Neural progenitor cell (in vitro differentiated cells): ENCODE data around the gene KCNT1. TPM values are rescaled to one million over a fixed set of nuclear protein-coding genes. Genes with fewer than 3 reads are reported as not detected.

Experiments
- DNase-seq: peaks from one replicate; pipeline ENCODE4 v3.0.0-alpha.2; 2016; ENCODE audit warnings: low spot score
- H2AFZ ChIP-seq: fragments of 200-600 bp; sonication (generic); replicated peaks from 2 replicates; pipeline ENCODE4 v1.6.1; 2016; ENCODE audit warnings: antibody characterized with exemption
- H3F3A ChIP-seq: fragments of 200-600 bp; sonication (generic); 2 replicates; pipeline ENCODE4 v1.6.1; 2016; ENCODE audit warnings: antibody characterized with exemption, low read depth
- H3K27ac ChIP-seq: fragments of 200-600 bp; sonication (generic); 2 replicates; pipeline ENCODE4 v1.5.1; 2016; ENCODE audit warnings: mild to moderate bottlenecking
- H3K27me3 ChIP-seq: fragments of 200-600 bp; sonication (generic); 2 replicates; pipeline ENCODE4 v1.6.1; 2016; ENCODE audit warnings: mild to moderate bottlenecking, moderate library complexity
- H3K36me3 ChIP-seq: fragments of 200-600 bp; sonication (generic); 2 replicates; pipeline ENCODE4 v1.5.1; 2016
- H3K4me1 ChIP-seq: fragments of 200-600 bp; sonication (generic); 2 replicates; pipeline ENCODE4 v1.6.1; 2016; ENCODE audit warnings: mixed run types
- H3K4me2 ChIP-seq: fragments of 200-600 bp; sonication (generic); 2 replicates; pipeline ENCODE4 v1.6.1; 2016
- H3K4me3 ChIP-seq: fragments of 200-600 bp; sonication (generic); 2 replicates; pipeline ENCODE4 v1.5.1; 2016
- H3K79me2 ChIP-seq: fragments of 200-600 bp; sonication (generic); 2 replicates; pipeline ENCODE4 v1.6.1; 2016; ENCODE audit warnings: low read depth
- H3K9ac ChIP-seq: fragments of 200-600 bp; sonication (generic); 2 replicates; pipeline ENCODE4 v1.6.1; 2016
- H3K9me3 ChIP-seq: fragments of 200-600 bp; sonication (generic); 2 replicates; pipeline ENCODE4 v1.5.1; 2016; ENCODE audit warnings: low read depth
- H4K20me1 ChIP-seq: fragments of 200-600 bp; sonication (generic); 2 replicates; pipeline ENCODE4 v1.6.1; 2016; ENCODE audit warnings: low read depth
- H3K27ac Mint-ChIP-seq: 3 replicates; pipeline ENCODE4 v1.8.0; 2021; ENCODE audit warnings: mixed read lengths
- H3K27me3 Mint-ChIP-seq: 2 replicates; pipeline ENCODE4 v1.8.0; 2022; ENCODE audit warnings: low read depth, mild to moderate bottlenecking, inconsistent platforms, moderate library complexity, mixed read lengths; ENCODE audit not compliant: insufficient read depth
- H3K36me3 Mint-ChIP-seq: 3 replicates; pipeline ENCODE4 v1.8.0; 2021; ENCODE audit warnings: mixed read lengths
- H3K4me1 Mint-ChIP-seq: 3 replicates; pipeline ENCODE4 v1.8.0; 2021; ENCODE audit warnings: mixed read lengths
- H3K4me3 Mint-ChIP-seq: 3 replicates; pipeline ENCODE4 v1.8.0; 2021; ENCODE audit warnings: mild to moderate bottlenecking, moderate library complexity, mixed read lengths
- H3K9me3 Mint-ChIP-seq: 3 replicates; pipeline ENCODE4 v1.8.0; 2020; ENCODE audit warnings: mixed read lengths
- EZH2 ChIP-seq: fragments of 200-600 bp; sonication (generic); IDR thresholded peaks from 2 replicates; pipeline ENCODE4 v1.6.1; 2017; ENCODE audit warnings: antibody characterized with exemption, mild to moderate bottlenecking, moderate library complexity
- EZH2phosphoT487 ChIP-seq: fragments of 200-600 bp; sonication (generic); IDR thresholded peaks from 2 replicates; pipeline ENCODE4 v1.6.1; 2017; ENCODE audit warnings: antibody characterized with exemption
- total RNA-seq: library from RNA; depleted of rRNA; stranded (reverse); fragments of >200 nt; gene quantifications from 2 replicates; pipeline ENCODE4 v1.2.3, GENCODE V29; 2015; ENCODE audit warnings: low replicate concordance
- TF ChIP-seq, protein P1 (sequence below): fragments of 200-600 bp; sonication (generic); IDR thresholded peaks from 2 replicates; pipeline ENCODE4 v1.5.1; 2017; ENCODE audit warnings: antibody characterized with exemption, mild to moderate bottlenecking

The KCNT1 gene
- total RNA-seq, 1 donor from 2014 or later, result not detected

DNA sequence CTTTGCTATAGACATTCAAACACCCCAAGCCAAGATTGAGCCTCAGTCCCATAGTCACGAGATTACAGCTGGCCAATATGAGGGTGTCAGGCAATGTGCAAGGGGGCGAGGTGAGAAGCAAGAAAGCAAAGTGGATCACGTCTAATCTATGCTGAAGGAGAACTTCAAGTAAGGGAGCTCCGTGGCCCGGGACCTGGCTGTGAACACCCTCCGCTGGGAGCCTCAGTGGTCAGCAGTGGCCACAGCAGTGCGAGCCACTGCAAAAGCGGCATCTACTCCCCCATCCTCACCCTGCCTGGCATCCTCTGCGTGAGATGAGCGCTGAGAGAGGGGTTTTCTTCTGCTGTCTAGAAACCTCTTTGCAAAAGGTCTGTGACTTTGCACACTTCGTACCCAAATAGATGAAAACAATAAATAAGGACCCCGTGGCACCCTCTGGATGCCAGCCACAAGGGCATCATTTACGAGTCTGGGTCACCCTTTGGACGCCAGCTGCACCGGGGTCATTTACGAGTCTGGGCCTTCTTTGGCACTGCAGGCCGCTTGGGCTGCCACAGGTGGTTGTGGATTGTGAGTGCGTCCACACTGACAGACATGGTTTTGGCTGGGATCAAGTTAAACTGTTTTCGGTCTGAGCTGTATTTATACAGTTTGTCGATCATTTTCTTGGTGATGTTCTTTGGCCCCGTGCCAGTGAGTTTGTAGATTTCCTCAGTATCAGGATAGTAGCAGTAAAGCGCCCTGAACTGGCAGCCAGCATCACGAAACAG, 109.0 kb downstream of the KCNT1 start:
- H3K27ac Mint-ChIP-seq, result no peak overlapping the region
- Histone ChIP-seq H3K9me3 (no peaks in the 10 kb centered on the region), H3F3A (peaks cover 5% of the 10 kb centered on the region), H4K20me1 (no peaks in the 10 kb centered on the region), H3K9ac (no peak overlapping the region), H3K36me3 (peaks cover 8% of the 10 kb centered on the region), H3K4me2 (no peak overlapping the region), H3K27me3 (no peaks in the 10 kb centered on the region), H2AFZ (no peak overlapping the region), H3K79me2 (no peaks in the 10 kb centered on the region), H3K4me3 (no peak overlapping the region), H3K4me1 (no peaks in the 10 kb centered on the region), H3K27ac (no peak overlapping the region)
- no peaks in the 10 kb centered on the region for H3K27me3 Mint-ChIP-seq
- no peak for TF ChIP-seq EZH2phosphoT487
- no peak for TF ChIP-seq EZH2
- TF ChIP-seq, protein P1, sequence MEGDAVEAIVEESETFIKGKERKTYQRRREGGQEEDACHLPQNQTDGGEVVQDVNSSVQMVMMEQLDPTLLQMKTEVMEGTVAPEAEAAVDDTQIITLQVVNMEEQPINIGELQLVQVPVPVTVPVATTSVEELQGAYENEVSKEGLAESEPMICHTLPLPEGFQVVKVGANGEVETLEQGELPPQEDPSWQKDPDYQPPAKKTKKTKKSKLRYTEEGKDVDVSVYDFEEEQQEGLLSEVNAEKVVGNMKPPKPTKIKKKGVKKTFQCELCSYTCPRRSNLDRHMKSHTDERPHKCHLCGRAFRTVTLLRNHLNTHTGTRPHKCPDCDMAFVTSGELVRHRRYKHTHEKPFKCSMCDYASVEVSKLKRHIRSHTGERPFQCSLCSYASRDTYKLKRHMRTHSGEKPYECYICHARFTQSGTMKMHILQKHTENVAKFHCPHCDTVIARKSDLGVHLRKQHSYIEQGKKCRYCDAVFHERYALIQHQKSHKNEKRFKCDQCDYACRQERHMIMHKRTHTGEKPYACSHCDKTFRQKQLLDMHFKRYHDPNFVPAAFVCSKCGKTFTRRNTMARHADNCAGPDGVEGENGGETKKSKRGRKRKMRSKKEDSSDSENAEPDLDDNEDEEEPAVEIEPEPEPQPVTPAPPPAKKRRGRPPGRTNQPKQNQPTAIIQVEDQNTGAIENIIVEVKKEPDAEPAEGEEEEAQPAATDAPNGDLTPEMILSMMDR, result no peak
- no peaks in the 10 kb centered on the region for H3K9me3 Mint-ChIP-seq
- H3K4me3 Mint-ChIP-seq, result no peak overlapping the region
- no peak for DNase-seq
- H3K4me1 Mint-ChIP-seq, result peaks cover under 1% of the 10 kb centered on the region
- H3K36me3 Mint-ChIP-seq, result peaks cover 47% of the 10 kb centered on the region

DNA sequence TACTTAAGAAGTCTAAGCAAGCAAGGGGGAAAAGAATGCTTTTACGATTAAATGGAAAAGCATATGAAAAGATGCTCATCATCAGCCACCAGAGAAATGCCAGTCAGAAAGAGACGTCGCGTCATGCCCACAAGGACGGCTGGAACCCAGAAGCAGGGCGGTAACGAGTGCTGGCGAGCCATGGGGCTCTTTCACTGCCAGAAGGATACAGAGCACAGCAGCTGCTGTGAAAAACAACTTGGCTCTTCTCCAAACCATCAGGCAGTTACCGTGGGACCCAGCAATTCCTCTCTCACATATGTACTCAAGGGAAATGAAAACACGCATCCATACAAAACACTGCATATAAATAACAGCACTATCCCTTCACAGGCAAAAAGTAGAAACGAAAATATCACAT, 109.8 kb downstream of the KCNT1 start:
- Histone ChIP-seq H4K20me1 (no peaks in the 10 kb centered on the region), H3K27ac (no peak overlapping the region), H3K36me3 (peaks cover 8% of the 10 kb centered on the region), H3K9ac (no peak overlapping the region), H3K4me3 (no peak overlapping the region), H3K79me2 (no peaks in the 10 kb centered on the region), H3F3A (peaks cover 5% of the 10 kb centered on the region), H2AFZ (no peak overlapping the region), H3K4me2 (no peak overlapping the region), H3K9me3 (no peaks in the 10 kb centered on the region), H3K27me3 (no peaks in the 10 kb centered on the region), H3K4me1 (no peaks in the 10 kb centered on the region)
- H3K27me3 Mint-ChIP-seq, result no peaks in the 10 kb centered on the region
- H3K27ac Mint-ChIP-seq, result no peak overlapping the region
- no peaks in the 10 kb centered on the region for H3K9me3 Mint-ChIP-seq
- DNase-seq, result no peak
- H3K4me1 Mint-ChIP-seq, result no peaks in the 10 kb centered on the region
- H3K4me3 Mint-ChIP-seq, result no peak overlapping the region
- TF ChIP-seq EZH2phosphoT487 (no peak), EZH2 (no peak)
- TF ChIP-seq, protein P1, result no peak
- H3K36me3 Mint-ChIP-seq, result peaks cover 49% of the 10 kb centered on the region

DNA sequence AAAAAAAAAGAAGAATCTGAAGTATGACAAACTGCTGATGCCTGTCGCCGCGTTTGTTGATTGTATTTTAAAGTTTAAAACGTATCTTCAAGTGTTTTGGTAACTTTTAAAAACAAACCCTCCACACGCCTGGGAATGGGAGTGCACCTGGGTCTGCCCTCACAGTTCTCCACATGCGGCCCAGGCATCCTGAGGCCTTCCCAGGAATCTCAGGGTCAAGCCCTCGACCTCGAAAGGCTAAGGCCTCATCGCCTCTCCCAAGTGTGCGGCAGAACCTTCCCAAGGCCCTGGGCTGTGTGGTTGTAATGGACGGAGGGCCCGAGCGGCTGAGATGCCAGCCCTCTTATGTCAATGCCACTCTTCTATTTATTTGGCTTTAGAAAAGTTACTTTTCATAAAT, 111.0 kb downstream of the KCNT1 start:
- Histone ChIP-seq H3K27me3 (no peaks in the 10 kb centered on the region), H3K79me2 (no peaks in the 10 kb centered on the region), H2AFZ (no peak overlapping the region), H3K4me2 (no peak overlapping the region), H3F3A (peaks cover under 1% of the 10 kb centered on the region), H3K27ac (no peak overlapping the region), H3K4me3 (no peak overlapping the region), H3K9ac (no peak overlapping the region), H3K36me3 (peaks cover 8% of the 10 kb centered on the region), H3K9me3 (no peaks in the 10 kb centered on the region), H4K20me1 (no peaks in the 10 kb centered on the region), H3K4me1 (no peaks in the 10 kb centered on the region)
- Mint-ChIP-seq H3K27me3 (no peaks in the 10 kb centered on the region), H3K9me3 (no peaks in the 10 kb centered on the region), H3K36me3 (peaks cover 49% of the 10 kb centered on the region), H3K27ac (no peak overlapping the region), H3K4me3 (no peak overlapping the region), H3K4me1 (no peaks in the 10 kb centered on the region)
- DNase-seq, result no peak
- TF ChIP-seq, protein P1, result no peak
- TF ChIP-seq EZH2, result no peak
- no peak for TF ChIP-seq EZH2phosphoT487
